HepG2 (cell line): ENCODE data around the gene ZMYND12. TPM values are rescaled to one million over a fixed set of nuclear protein-coding genes. Genes with fewer than 3 reads are reported as not detected.

ENCODE experiments used
- ATAC-seq: fragments of 200-7000 bp; cut with Tn5 transposase; 3 replicates; pipeline ENCODE4 v1.9.1; 2020; ENCODE audit warnings: mild to moderate bottlenecking, moderate library complexity
- BruUV-seq: library from RNA; stranded (reverse); fragments of 400-500 nt; replicated peaks from 2 replicates; lab custom pipeline; 2021; lab: Mats Ljungman, UMichigan
- CTCF ChIA-PET: fragments of 300-600 bp; formaldehyde crosslinking; extraction: SDS; loops from one replicate; lab custom pipeline; 2021; ENCODE audit warnings: low total read pairs, inconsistent platforms, low intra/inter-chr PET ratio; lab: Yijun Ruan, JAX
- POLR2A ChIA-PET: fragments of 350-600 bp; sonication (Branson Sonifier 250); formaldehyde crosslinking; loops from one replicate; lab custom pipeline; 2020; ENCODE audit warnings: antibody characterized with exemption, inconsistent platforms; lab: Yijun Ruan, JAX
- DNase-seq: peaks from one replicate; pipeline ENCODE4 v3.0.0-alpha.2; 2015; ENCODE audit warnings: low spot score
- FAIRE-seq: peaks from 3 replicates; lab custom pipeline; 2011; peaks lifted over from hg19 to GRCh38; lab: Jason Lieb, UNC
- H2AFZ ChIP-seq: one replicate; pipeline ENCODE4 v1.6.1; 2011; ENCODE audit warnings: low read length, inconsistent platforms
- H3K27ac ChIP-seq: fragments of 300-600 bp; 3 replicates; pipeline ENCODE4 v1.8.0; 2011; ENCODE audit warnings: mixed run types, mild to moderate bottlenecking, mixed read lengths, low read length, inconsistent platforms; ENCODE audit not compliant: insufficient read depth; ENCODE audit errors: extremely low read length
- H3K27me3 ChIP-seq, 2 experiments: fragments of 200-600 bp in 1 of 2; 2 replicates in 1 of 2; 3 replicates in 1 of 2; pipeline versions ENCODE4 v1.6.0 to v1.8.0; 2011; ENCODE audit warnings: low read length in 2 of 2, mild to moderate bottlenecking in 2 of 2, moderate library complexity in 2 of 2, inconsistent platforms in 1 of 2; ENCODE audit not compliant: insufficient read depth in 2 of 2, control insufficient read depth in 1 of 2
- H3K36me3 ChIP-seq, 2 experiments: fragments of 200-600 bp in 1 of 2; replicated peaks in 1 of 2; 2 replicates in 1 of 2; 3 replicates in 1 of 2; pipeline versions ENCODE4 v1.5.1 to v1.8.0; 2011; ENCODE audit warnings: low read length in 2 of 2, inconsistent platforms in 1 of 2; ENCODE audit not compliant: insufficient read depth in 2 of 2, control insufficient read depth in 1 of 2
- H3K4me1 ChIP-seq: 2 replicates; pipeline ENCODE4 v1.5.1; 2012; ENCODE audit warnings: low read length, inconsistent platforms; ENCODE audit not compliant: insufficient read depth
- H3K4me2 ChIP-seq: 2 replicates; pipeline ENCODE4 v1.6.0; 2011; ENCODE audit warnings: low read depth, low read length, inconsistent platforms
- H3K4me3 ChIP-seq, 3 experiments: fragments of 200-600 bp in 1 of 3; sonication (generic), shearing (Covaris generic) in 1 of 3; replicated peaks in 1 of 3; 2 replicates each; pipeline ENCODE4 v1.5.1; 2011 to 2016; ENCODE audit warnings: low read length in 3 of 3, inconsistent platforms in 2 of 3, low read depth in 2 of 3, mild to moderate bottlenecking in 2 of 3, control low read depth in 1 of 3, mixed read lengths in 1 of 3; ENCODE audit not compliant: insufficient read depth in 1 of 3
- H3K79me2 ChIP-seq: one replicate; pipeline ENCODE4 v1.6.1; 2011; ENCODE audit warnings: low read length, inconsistent platforms; ENCODE audit not compliant: insufficient read depth
- H3K9ac ChIP-seq: 2 replicates; pipeline ENCODE4 v1.6.0; 2011; ENCODE audit warnings: mild to moderate bottlenecking, low read depth, low read length, inconsistent platforms; ENCODE audit not compliant: insufficient read depth
- H3K9me3 ChIP-seq: 2 replicates; pipeline ENCODE4 v1.5.1; 2012; ENCODE audit warnings: mild to moderate bottlenecking, low read length
- H4K20me1 ChIP-seq: 2 replicates; pipeline ENCODE4 v1.6.0; 2011; ENCODE audit warnings: inconsistent platforms, mild to moderate bottlenecking, low read length, moderate library complexity; ENCODE audit not compliant: insufficient read depth
- KLF16 ChIP-seq, 2 experiments: sonication (generic) in 1 of 2; formaldehyde crosslinking in 1 of 2; IDR thresholded peaks; 2 replicates each; pipeline versions ENCODE4 v1.6.1 to v1.8.0; 2016 to 2023; ENCODE audit warnings: missing genetic modification reagents in 2 of 2, missing compliant biosample characterization in 1 of 2
- LRRFIP1 ChIP-seq: sonication (generic); formaldehyde crosslinking; conservative IDR thresholded peaks from 2 replicates; pipeline ENCODE4 v1.4.0; 2020; ENCODE audit warnings: missing genetic modification reagents
- MZF1 ChIP-seq: sonication (generic); formaldehyde crosslinking; IDR thresholded peaks from 2 replicates; pipeline ENCODE4 v1.8.1; 2023; ENCODE audit warnings: mild to moderate bottlenecking, missing genetic modification reagents, borderline replicate concordance
- PAX8 ChIP-seq: sonication (generic); formaldehyde crosslinking; IDR thresholded peaks from 2 replicates; pipeline ENCODE4 v1.8.0; 2022; ENCODE audit warnings: mild to moderate bottlenecking, missing genetic modification reagents, borderline replicate concordance
- PLSCR1 ChIP-seq: sonication (generic); formaldehyde crosslinking; IDR thresholded peaks from 2 replicates; pipeline ENCODE4 v1.5.0; 2020; ENCODE audit warnings: missing genetic modification reagents, mild to moderate bottlenecking, borderline replicate concordance
- RERE ChIP-seq: IDR thresholded peaks from 2 replicates; pipeline ENCODE4 v1.6.1; 2016; ENCODE audit warnings: low read depth, missing genetic modification reagents, missing compliant biosample characterization
- SALL2 ChIP-seq: sonication (generic); formaldehyde crosslinking; IDR thresholded peaks from 2 replicates; pipeline ENCODE4 v1.8.1; 2023; ENCODE audit warnings: mild to moderate bottlenecking, missing genetic modification reagents, inconsistent platforms
- SKIL ChIP-seq: sonication (generic); formaldehyde crosslinking; IDR thresholded peaks from 2 replicates; pipeline ENCODE4 v1.8.0; 2022; ENCODE audit warnings: missing genetic modification reagents, mild to moderate bottlenecking, moderate library complexity, borderline replicate concordance
- U2AF2 ChIP-seq: fragments of 200-400 bp; formaldehyde crosslinking; IDR thresholded peaks from 2 replicates; pipeline ENCODE4 v1.6.1; 2017; ENCODE audit warnings: low read depth, mild to moderate bottlenecking, low read length
- ZNF790 ChIP-seq: sonication (generic); formaldehyde crosslinking; IDR thresholded peaks from 2 replicates; pipeline ENCODE4 v1.8.0; 2022; ENCODE audit warnings: missing genetic modification reagents, mild to moderate bottlenecking, borderline replicate concordance
- WGBS: methylation state at CpG from one replicate; pipeline ENCODE4 v1.1.6; 2017; ENCODE audit warnings: low lambda C conversion rate; 5-methylcytosine and 5-hydroxymethylcytosine counted together
- in situ Hi-C: cut with HindIII; loops from 2 replicates; pipeline ENCODE4 v1.10.0; 2017; ENCODE audit warnings: low pct_unique_long_range_greater_than_20kb; ENCODE audit not compliant: extremely low pct_ligation_motif_present
- intact Hi-C: fragments of 100-400 bp; cut with micrococcal nuclease; formaldehyde crosslinking; loops from one replicate; pipeline ENCODE4 v1.10.0; 2022; ENCODE audit not compliant: unreplicated experiment
- polyA plus RNA-seq, 8 experiments: library from polyadenylated mRNA; depleted of rRNA in 3 of 8; stranded (reverse) in 7 of 8; unstranded in 1 of 8; fragments of >200 nt; fragmentation: Illumina TruSeq in 4 of 8; extraction: Trizol in 4 of 8; gene quantifications; 2 replicates each; pipeline versions ENCODE4 v1.2.1 to v1.2.3, GENCODE V29; 2011 to 2016; ENCODE audit warnings: low read depth in 4 of 8, missing spikeins in 1 of 8, mixed read lengths in 1 of 8; ENCODE audit not compliant: insufficient read depth in 1 of 8
- total RNA-seq, 5 experiments: library from RNA; depleted of rRNA; stranded (reverse); fragments of >200 nt; fragmentation: Illumina TruSeq; extraction: Trizol; gene quantifications; 2 replicates each; pipeline ENCODE4 v1.2.3, GENCODE V29; 2016; ENCODE audit warnings: low read depth in 1 of 5
- TF ChIP-seq, protein P1 (sequence below): sonication (generic); formaldehyde crosslinking; IDR thresholded peaks from 2 replicates; pipeline ENCODE4 v1.8.1; 2023; ENCODE audit warnings: mild to moderate bottlenecking, moderate library complexity, missing genetic modification reagents

Gene ZMYND12
- total and polyA plus RNA-seq, 2 of the 13 experiments (the other 11 are each of a cell fraction or from before 2014, with no cell fraction given) = 0.13 to 0.71 TPM

- FAIRE-seq = no peak
Measured at GRCh38 chr1:42422737-42423136, 33.1 kb downstream of the ZMYND12 start.

More at GRCh38 chr1:42422737-42423136, 33.1 kb downstream of the ZMYND12 start:
- CTCF ChIA-PET = no interaction called here
- intact Hi-C loops (no loop called here), in situ Hi-C loops (no loop called here)
- no peak overlapping the region for H3K4me3 ChIP-seq
- WGBS = 42% methylated on average over 8 of the region's 9 CpGs
- peaks cover 0 to 18% of the 10 kb centered on the region in 2 experiments; a peak in 1 of 5 replicates for H3K27me3 ChIP-seq
- H3K36me3 ChIP-seq = no peaks in the 10 kb centered on the region
- H2AFZ ChIP-seq = no peak overlapping the region
- ATAC-seq = no peak
- no peak overlapping the region for H3K4me2 ChIP-seq
- no peaks in the 10 kb centered on the region for H3K9me3 ChIP-seq
- H3K27ac ChIP-seq = no peak overlapping the region
- BruUV-seq = no TSS peak
- no peak overlapping the region for H3K9ac ChIP-seq
- no peak for DNase-seq
- no peaks in the 10 kb centered on the region for H3K4me1 ChIP-seq
- no peaks in the 10 kb centered on the region for H4K20me1 ChIP-seq
- H3K79me2 ChIP-seq = no peaks in the 10 kb centered on the region
- POLR2A ChIA-PET = no interaction called here
- TF ChIP-seq SALL2 (CRISPR knock-in tag) (no peak), SKIL (CRISPR knock-in tag) (no peak), PLSCR1 (no peak), RERE (CRISPR knock-in tag) (no peak), U2AF2 (no peak), PAX8 (CRISPR knock-in tag) (no peak), LRRFIP1 (CRISPR knock-in tag) (no peak), KLF16 (CRISPR knock-in tag; IDR thresholded peaks at IDR 0.05) (no peak), MZF1 (CRISPR knock-in tag) (no peak), ZNF790 (CRISPR knock-in tag) (no peak)
- TF ChIP-seq, protein P1, sequence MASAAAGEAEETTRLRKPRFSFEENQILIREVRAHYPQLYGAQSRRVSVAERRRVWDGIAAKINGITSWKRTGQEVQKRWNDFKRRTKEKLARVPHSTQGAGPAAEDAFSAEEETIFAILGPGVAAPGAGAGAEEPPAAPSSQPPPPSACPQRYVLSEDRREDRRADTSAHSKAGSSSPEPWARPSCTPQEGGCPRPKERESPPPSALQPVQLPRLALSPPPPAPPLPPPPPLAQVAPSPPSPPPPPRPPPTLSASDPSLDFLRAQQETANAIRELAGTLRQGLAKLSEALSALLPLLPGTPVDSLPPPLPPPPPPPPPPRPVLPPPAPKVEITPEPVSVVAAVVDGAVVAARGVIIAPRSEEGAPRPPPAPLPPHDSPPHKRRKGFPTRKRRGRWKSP (CRISPR knock-in tag) = no peak
- TF ChIP-seq, all 625 proteins: peak for 0
